ENCODE measurements around the gene CPPED1. TPM values are rescaled to one million over a fixed set of nuclear protein-coding genes. Genes with fewer than 3 reads are reported as not detected.

CPPED1 gene
- total RNA-seq, 1 experiment from 2014 or later = 8.1 TPM

DNA sequence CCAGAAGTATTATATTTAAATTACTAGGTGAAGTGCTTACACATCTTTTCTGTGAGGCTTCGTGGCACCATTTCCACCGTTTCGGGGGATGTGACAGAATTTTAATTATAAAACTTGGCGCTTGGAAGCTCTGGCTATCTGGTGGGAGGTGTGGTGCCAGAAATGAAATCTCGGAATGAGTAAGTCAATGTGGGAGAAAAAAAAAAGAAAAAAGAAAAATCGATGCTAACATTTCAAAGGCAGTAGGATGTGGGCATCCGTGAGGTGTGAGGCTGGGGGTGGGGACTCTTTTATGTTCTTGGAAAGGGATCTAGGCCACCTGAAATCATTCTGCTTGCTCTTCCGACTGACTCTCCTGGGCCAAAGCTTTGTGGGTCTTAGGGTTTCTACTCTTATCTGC lies 21.9 kb downstream of the CPPED1 start (continued):
- TF ChIP-seq, protein P1, sequence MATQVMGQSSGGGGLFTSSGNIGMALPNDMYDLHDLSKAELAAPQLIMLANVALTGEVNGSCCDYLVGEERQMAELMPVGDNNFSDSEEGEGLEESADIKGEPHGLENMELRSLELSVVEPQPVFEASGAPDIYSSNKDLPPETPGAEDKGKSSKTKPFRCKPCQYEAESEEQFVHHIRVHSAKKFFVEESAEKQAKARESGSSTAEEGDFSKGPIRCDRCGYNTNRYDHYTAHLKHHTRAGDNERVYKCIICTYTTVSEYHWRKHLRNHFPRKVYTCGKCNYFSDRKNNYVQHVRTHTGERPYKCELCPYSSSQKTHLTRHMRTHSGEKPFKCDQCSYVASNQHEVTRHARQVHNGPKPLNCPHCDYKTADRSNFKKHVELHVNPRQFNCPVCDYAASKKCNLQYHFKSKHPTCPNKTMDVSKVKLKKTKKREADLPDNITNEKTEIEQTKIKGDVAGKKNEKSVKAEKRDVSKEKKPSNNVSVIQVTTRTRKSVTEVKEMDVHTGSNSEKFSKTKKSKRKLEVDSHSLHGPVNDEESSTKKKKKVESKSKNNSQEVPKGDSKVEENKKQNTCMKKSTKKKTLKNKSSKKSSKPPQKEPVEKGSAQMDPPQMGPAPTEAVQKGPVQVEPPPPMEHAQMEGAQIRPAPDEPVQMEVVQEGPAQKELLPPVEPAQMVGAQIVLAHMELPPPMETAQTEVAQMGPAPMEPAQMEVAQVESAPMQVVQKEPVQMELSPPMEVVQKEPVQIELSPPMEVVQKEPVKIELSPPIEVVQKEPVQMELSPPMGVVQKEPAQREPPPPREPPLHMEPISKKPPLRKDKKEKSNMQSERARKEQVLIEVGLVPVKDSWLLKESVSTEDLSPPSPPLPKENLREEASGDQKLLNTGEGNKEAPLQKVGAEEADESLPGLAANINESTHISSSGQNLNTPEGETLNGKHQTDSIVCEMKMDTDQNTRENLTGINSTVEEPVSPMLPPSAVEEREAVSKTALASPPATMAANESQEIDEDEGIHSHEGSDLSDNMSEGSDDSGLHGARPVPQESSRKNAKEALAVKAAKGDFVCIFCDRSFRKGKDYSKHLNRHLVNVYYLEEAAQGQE (IDR thresholded peaks at IDR 0.05; ENCODE audit: low read depth) = no peak
- TF ChIP-seq EGR1 (IDR thresholded peaks at IDR 0.05; ENCODE audit: low read depth) (no peak), CBX3 (IDR thresholded peaks at IDR 0.05; ENCODE audit: low read depth) (no peak), CEBPB (IDR thresholded peaks at IDR 0.05; ENCODE audit: low read depth) (no peak), YY1 (IDR thresholded peaks at IDR 0.05; ENCODE audit: extremely low read depth, insufficient replicate concordance, low read depth, low read length) (no peak), SRF (IDR thresholded peaks at IDR 0.05; ENCODE audit: low read depth) (no peak), FOSL1 (IDR thresholded peaks at IDR 0.05; ENCODE audit: low read depth) (no peak), RAD21 (IDR thresholded peaks at IDR 0.05; ENCODE audit: low read depth) (no peak)
- TF ChIP-seq, protein P2, sequence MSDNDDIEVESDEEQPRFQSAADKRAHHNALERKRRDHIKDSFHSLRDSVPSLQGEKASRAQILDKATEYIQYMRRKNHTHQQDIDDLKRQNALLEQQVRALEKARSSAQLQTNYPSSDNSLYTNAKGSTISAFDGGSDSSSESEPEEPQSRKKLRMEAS (IDR thresholded peaks at IDR 0.05) = no peak
- TF ChIP-seq, protein P3, sequence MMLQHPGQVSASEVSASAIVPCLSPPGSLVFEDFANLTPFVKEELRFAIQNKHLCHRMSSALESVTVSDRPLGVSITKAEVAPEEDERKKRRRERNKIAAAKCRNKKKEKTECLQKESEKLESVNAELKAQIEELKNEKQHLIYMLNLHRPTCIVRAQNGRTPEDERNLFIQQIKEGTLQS (IDR thresholded peaks at IDR 0.05) = no peak

DNA sequence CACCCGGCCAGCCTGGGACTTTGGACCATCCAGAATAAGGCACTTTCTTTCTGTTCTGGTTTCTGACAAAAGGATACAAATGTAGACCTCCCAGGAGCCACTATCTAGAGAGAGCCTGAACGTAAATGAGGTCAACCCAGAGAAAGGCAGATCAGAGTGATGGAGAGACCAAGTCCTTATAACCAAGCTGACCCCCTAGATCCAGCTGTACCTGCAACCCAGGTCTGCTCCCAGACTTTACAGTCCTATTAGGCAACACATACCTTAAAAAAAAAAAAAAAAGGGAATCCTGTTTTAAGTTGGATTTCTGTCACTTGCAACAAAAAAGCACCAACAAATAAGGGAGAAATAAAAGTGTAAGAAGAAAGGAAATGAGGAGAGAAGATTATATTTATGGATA lies 23.2 kb downstream of the CPPED1 start:
- no peaks in the 10 kb centered on the region for H3K36me3 ChIP-seq (ENCODE audit: control insufficient read depth in 1 of 2, insufficient read depth in 2 of 2, low read length in 2 of 2)
- intact Hi-C loops (cut with micrococcal nuclease) = no loop called here
- no peak for TF ChIP-seq RAD21 (IDR thresholded peaks at IDR 0.05; ENCODE audit: low read depth)
- TF ChIP-seq, protein P2 (IDR thresholded peaks at IDR 0.05) = no peak
- no peak for TF ChIP-seq CEBPB (IDR thresholded peaks at IDR 0.05; ENCODE audit: low read depth)
- no peak for TF ChIP-seq POLR2AphosphoS5 (IDR thresholded peaks at IDR 0.05; ENCODE audit: low read depth, low read length)
- TF ChIP-seq JUND (IDR thresholded peaks at IDR 0.05) = no peak
- no peak for TF ChIP-seq SIN3A (IDR thresholded peaks at IDR 0.05; ENCODE audit: low read depth)
- TF ChIP-seq ZFX (IDR thresholded peaks at IDR 0.05) = no peak
- TF ChIP-seq ZNF274 (IDR thresholded peaks at IDR 0.05; ENCODE audit: low read depth, low read length) = no peak
- no peak for TF ChIP-seq SP1 (IDR thresholded peaks at IDR 0.05; ENCODE audit: low read depth)
- TF ChIP-seq CBX3 (IDR thresholded peaks at IDR 0.05; ENCODE audit: low read depth) = no peak
- TF ChIP-seq FOSL1 (IDR thresholded peaks at IDR 0.05; ENCODE audit: low read depth) = no peak
- TF ChIP-seq YY1 (IDR thresholded peaks at IDR 0.05; ENCODE audit: extremely low read depth, insufficient replicate concordance, low read depth, low read length) = no peak
- TF ChIP-seq, protein P4, sequence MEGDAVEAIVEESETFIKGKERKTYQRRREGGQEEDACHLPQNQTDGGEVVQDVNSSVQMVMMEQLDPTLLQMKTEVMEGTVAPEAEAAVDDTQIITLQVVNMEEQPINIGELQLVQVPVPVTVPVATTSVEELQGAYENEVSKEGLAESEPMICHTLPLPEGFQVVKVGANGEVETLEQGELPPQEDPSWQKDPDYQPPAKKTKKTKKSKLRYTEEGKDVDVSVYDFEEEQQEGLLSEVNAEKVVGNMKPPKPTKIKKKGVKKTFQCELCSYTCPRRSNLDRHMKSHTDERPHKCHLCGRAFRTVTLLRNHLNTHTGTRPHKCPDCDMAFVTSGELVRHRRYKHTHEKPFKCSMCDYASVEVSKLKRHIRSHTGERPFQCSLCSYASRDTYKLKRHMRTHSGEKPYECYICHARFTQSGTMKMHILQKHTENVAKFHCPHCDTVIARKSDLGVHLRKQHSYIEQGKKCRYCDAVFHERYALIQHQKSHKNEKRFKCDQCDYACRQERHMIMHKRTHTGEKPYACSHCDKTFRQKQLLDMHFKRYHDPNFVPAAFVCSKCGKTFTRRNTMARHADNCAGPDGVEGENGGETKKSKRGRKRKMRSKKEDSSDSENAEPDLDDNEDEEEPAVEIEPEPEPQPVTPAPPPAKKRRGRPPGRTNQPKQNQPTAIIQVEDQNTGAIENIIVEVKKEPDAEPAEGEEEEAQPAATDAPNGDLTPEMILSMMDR (IDR thresholded peaks at IDR 0.05 in 2 of 3, conservative IDR thresholded peaks at IDR 0.05 in 1 of 3; ENCODE audit: borderline replicate concordance in 1 of 3, insufficient read depth in 1 of 3, low read depth in 2 of 3, low read length in 2 of 3) = no peak

More for the DNA sequence above, 23.2 kb downstream of the CPPED1 start:
- Histone ChIP-seq H3K4me3 (replicated peaks in 1 of 2; ENCODE audit: low read depth in 1 of 2, low read length in 2 of 2) (no peak overlapping the region), H3K9me3 (ENCODE audit: control insufficient read depth in 1 of 2, insufficient read depth in 1 of 2, low read depth in 1 of 2, low read length in 2 of 2) (no peaks in the 10 kb centered on the region; a peak in 1 of 4 replicates), H3K9me2 (ENCODE audit: insufficient read depth) (no peaks in the 10 kb centered on the region), H3K27ac (ENCODE audit: low read depth, low read length) (no peak overlapping the region), H3K79me2 (ENCODE audit: insufficient read depth, low read length) (no peaks in the 10 kb centered on the region), H3K27me3 (ENCODE audit: insufficient read depth, low read length) (no peaks in the 10 kb centered on the region), H4K20me1 (ENCODE audit: insufficient read depth) (no peaks in the 10 kb centered on the region), H3K4me1 (ENCODE audit: control insufficient read depth in 1 of 2, insufficient read depth in 2 of 2, low read length in 2 of 2) (no peaks in the 10 kb centered on the region), H3K4me2 (ENCODE audit: low read length) (no peak overlapping the region), H2AFZ (ENCODE audit: low read depth, low read length, poor library complexity, severe bottlenecking) (no peak overlapping the region), H3K9ac (ENCODE audit: low read length) (no peak overlapping the region)
- ChIA-PET CTCF (no interaction called here), RAD21 (ENCODE audit: low non-redundant PET in 1 of 2, low total read pairs in 2 of 2, uncharacterized antibody in 2 of 2, unreplicated experiment in 2 of 2) (no interaction called here), POLR2A (no interaction called here)
- ATAC-seq (no peak), DNase-seq (ENCODE audit: low read depth, low spot score) (no peak)
- no TSS peak for BruUV-seq (replicated peaks)
